Measurements from ENCODE around the gene DDX31.
A peak's percentile ranks its signal among the peaks of the same experiment; 100 is the strongest.

DNA sequence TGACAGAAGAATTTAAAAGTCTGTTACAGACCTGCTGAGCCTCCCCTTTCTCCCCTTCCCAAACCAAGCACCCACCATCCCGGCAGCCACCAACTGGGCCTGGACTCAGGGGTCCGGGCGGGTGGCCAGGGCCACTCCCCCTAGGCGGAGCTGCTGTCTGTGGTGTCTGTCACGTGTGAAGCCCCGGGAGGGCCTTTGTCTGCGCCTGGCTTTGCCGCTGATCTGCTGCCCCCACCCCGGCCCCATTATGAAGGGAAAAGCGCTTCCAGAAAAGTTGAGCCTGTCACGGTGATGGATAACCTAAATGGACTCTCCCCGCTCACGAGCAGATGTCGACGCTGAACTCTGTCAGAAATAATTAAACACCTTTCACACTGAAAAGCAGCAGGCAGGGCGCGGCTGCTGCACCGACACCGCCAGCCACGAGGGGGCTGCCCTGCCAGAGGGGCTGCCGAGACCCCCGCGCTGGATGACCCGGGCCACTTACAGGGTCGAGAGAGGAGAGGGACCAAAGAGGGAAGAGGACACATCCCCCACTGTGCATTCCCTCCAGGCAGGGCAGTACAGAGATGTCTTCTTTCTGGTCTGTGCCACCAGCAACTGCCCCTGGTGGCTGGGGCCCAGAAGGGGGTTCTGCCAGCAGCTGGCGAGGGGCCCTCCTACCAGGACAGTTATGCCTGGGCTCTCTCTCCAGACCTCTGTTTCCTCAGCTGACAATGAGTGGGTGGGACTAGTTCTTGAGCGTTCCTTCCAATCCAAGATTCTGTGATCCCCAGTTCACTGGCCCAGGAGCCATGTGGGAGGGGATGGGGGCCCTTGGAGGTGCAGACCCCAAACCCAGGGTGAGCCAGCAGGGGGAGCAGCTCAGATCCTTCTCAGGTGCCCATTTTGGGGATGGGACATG, 123.4 kb downstream of the DDX31 start:
- no peak for TF ChIP-seq NR3C1 (CRISPR knock-in tag; conservative IDR thresholded peaks at IDR 0.05; ENCODE audit: low read depth)
- TF ChIP-seq, protein P1, sequence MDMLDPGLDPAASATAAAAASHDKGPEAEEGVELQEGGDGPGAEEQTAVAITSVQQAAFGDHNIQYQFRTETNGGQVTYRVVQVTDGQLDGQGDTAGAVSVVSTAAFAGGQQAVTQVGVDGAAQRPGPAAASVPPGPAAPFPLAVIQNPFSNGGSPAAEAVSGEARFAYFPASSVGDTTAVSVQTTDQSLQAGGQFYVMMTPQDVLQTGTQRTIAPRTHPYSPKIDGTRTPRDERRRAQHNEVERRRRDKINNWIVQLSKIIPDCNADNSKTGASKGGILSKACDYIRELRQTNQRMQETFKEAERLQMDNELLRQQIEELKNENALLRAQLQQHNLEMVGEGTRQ (CRISPR knock-in tag; IDR thresholded peaks at IDR 0.05) = peak; percentile 79
- TF ChIP-seq ZNF121 (CRISPR knock-in tag; IDR thresholded peaks at IDR 0.05) = no peak
- no peak for TF ChIP-seq NFYB (CRISPR knock-in tag; conservative IDR thresholded peaks at IDR 0.05; ENCODE audit: low read depth)
- TF ChIP-seq, protein P2, sequence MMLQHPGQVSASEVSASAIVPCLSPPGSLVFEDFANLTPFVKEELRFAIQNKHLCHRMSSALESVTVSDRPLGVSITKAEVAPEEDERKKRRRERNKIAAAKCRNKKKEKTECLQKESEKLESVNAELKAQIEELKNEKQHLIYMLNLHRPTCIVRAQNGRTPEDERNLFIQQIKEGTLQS (CRISPR knock-in tag; conservative IDR thresholded peaks at IDR 0.05) = no peak
- TF ChIP-seq, protein P3, sequence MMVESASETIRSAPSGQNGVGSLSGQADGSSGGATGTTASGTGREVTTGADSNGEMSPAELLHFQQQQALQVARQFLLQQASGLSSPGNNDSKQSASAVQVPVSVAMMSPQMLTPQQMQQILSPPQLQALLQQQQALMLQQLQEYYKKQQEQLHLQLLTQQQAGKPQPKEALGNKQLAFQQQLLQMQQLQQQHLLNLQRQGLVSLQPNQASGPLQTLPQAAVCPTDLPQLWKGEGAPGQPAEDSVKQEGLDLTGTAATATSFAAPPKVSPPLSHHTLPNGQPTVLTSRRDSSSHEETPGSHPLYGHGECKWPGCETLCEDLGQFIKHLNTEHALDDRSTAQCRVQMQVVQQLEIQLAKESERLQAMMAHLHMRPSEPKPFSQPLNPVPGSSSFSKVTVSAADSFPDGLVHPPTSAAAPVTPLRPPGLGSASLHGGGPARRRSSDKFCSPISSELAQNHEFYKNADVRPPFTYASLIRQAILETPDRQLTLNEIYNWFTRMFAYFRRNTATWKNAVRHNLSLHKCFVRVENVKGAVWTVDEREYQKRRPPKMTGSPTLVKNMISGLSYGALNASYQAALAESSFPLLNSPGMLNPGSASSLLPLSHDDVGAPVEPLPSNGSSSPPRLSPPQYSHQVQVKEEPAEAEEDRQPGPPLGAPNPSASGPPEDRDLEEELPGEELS (CRISPR knock-in tag; IDR thresholded peaks at IDR 0.05) = no peak
- TF ChIP-seq, protein P4, sequence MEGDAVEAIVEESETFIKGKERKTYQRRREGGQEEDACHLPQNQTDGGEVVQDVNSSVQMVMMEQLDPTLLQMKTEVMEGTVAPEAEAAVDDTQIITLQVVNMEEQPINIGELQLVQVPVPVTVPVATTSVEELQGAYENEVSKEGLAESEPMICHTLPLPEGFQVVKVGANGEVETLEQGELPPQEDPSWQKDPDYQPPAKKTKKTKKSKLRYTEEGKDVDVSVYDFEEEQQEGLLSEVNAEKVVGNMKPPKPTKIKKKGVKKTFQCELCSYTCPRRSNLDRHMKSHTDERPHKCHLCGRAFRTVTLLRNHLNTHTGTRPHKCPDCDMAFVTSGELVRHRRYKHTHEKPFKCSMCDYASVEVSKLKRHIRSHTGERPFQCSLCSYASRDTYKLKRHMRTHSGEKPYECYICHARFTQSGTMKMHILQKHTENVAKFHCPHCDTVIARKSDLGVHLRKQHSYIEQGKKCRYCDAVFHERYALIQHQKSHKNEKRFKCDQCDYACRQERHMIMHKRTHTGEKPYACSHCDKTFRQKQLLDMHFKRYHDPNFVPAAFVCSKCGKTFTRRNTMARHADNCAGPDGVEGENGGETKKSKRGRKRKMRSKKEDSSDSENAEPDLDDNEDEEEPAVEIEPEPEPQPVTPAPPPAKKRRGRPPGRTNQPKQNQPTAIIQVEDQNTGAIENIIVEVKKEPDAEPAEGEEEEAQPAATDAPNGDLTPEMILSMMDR (IDR thresholded peaks at IDR 0.05) = peak; percentile 45
- TF ChIP-seq SP1 (CRISPR knock-in tag; conservative IDR thresholded peaks at IDR 0.05) = no peak

All from WTC11 (cell line).